H9 (cell line): ENCODE data around the gene PNO1. TPM values are rescaled to one million over a fixed set of nuclear protein-coding genes. Genes with fewer than 3 reads are reported as not detected.

ENCODE experiments used
- DNase-seq: peaks from one replicate; pipeline ENCODE4 v3.0.0-alpha.2; 2017
- H2AFZ ChIP-seq: one replicate; pipeline ENCODE4 v1.6.1; 2013; ENCODE audit warnings: mild to moderate bottlenecking, low read length, control low read depth, moderate library complexity
- H2AK5ac ChIP-seq: 2 replicates; pipeline ENCODE4 v1.6.1; 2013; ENCODE audit warnings: low read length, control low read depth, mixed read lengths; ENCODE audit not compliant: insufficient read length
- H2BK120ac ChIP-seq: one replicate; pipeline ENCODE4 v1.6.1; 2013; ENCODE audit warnings: low read depth, mild to moderate bottlenecking, low read length, control low read depth, inconsistent platforms; ENCODE audit not compliant: poor library complexity, severe bottlenecking
- H2BK12ac ChIP-seq: 2 replicates; pipeline ENCODE4 v1.6.1; 2013; ENCODE audit warnings: low read length, control low read depth, mixed read lengths, low read depth; ENCODE audit not compliant: insufficient read length
- H2BK15ac ChIP-seq: 2 replicates; pipeline ENCODE4 v1.6.1; 2013; ENCODE audit warnings: low read depth, low read length, control low read depth
- H2BK20ac ChIP-seq: one replicate; pipeline ENCODE4 v1.6.1; 2013; ENCODE audit warnings: low read depth, mild to moderate bottlenecking, low read length, control low read depth, inconsistent platforms; ENCODE audit not compliant: poor library complexity, severe bottlenecking
- H2BK5ac ChIP-seq: 2 replicates; pipeline ENCODE4 v1.6.1; 2013; ENCODE audit warnings: low read length, control low read depth, mixed read lengths; ENCODE audit not compliant: insufficient read length
- H3K14ac ChIP-seq: 2 replicates; pipeline ENCODE4 v1.6.1; 2013; ENCODE audit warnings: low read length, control low read depth; ENCODE audit not compliant: insufficient read depth
- H3K18ac ChIP-seq: 2 replicates; pipeline ENCODE4 v1.6.1; 2013; ENCODE audit warnings: low read depth, mild to moderate bottlenecking, mixed read lengths, low read length, control low read depth; ENCODE audit not compliant: insufficient read length
- H3K23ac ChIP-seq: 2 replicates; pipeline ENCODE4 v1.6.1; 2013; ENCODE audit warnings: low read length, control low read depth, mixed read lengths, low read depth; ENCODE audit not compliant: insufficient read length
- H3K23me2 ChIP-seq: 2 replicates; pipeline ENCODE4 v1.6.1; 2013; ENCODE audit warnings: low read depth, mild to moderate bottlenecking, mixed read lengths, low read length, control low read depth; ENCODE audit not compliant: insufficient read length, poor library complexity, severe bottlenecking
- H3K27ac ChIP-seq: 2 replicates; pipeline ENCODE4 v1.5.1; 2013; ENCODE audit warnings: low read length, control low read depth, mixed read lengths, low read depth; ENCODE audit not compliant: insufficient read length
- H3K27me3 ChIP-seq: 2 replicates; pipeline ENCODE4 v1.6.1; 2013; ENCODE audit warnings: low read length, control low read depth, inconsistent platforms; ENCODE audit not compliant: insufficient read depth
- H3K4ac ChIP-seq: 2 replicates; pipeline ENCODE4 v1.6.1; 2013; ENCODE audit warnings: low read depth, mild to moderate bottlenecking, control low read depth, inconsistent platforms, low read length, moderate library complexity
- H3K4me1 ChIP-seq: 2 replicates; pipeline ENCODE4 v1.6.1; 2013; ENCODE audit warnings: low read length, control low read depth, inconsistent platforms; ENCODE audit not compliant: insufficient read depth
- H3K4me2 ChIP-seq: 2 replicates; pipeline ENCODE4 v1.6.1; 2013; ENCODE audit warnings: low read length, control low read depth, mixed read lengths; ENCODE audit not compliant: insufficient read length, insufficient read depth
- H3K56ac ChIP-seq: 2 replicates; pipeline ENCODE4 v1.6.1; 2013; ENCODE audit warnings: low read depth, mild to moderate bottlenecking, mixed read lengths, low read length, control low read depth; ENCODE audit not compliant: insufficient read length
- H3K79me1 ChIP-seq: 2 replicates; pipeline ENCODE4 v1.6.1; 2013; ENCODE audit warnings: low read depth, mild to moderate bottlenecking, moderate library complexity, low read length, control low read depth, inconsistent platforms; ENCODE audit not compliant: insufficient read depth, poor library complexity, severe bottlenecking
- H3K79me2 ChIP-seq: 2 replicates; pipeline ENCODE4 v1.6.1; 2013; ENCODE audit warnings: low read length, control low read depth, inconsistent platforms; ENCODE audit not compliant: insufficient read depth
- H3K9ac ChIP-seq: 2 replicates; pipeline ENCODE4 v1.6.1; 2013; ENCODE audit warnings: low read length, control low read depth, mixed read lengths; ENCODE audit not compliant: insufficient read length; ENCODE audit errors: extremely low read depth
- H3K9me3 ChIP-seq: one replicate; pipeline ENCODE4 v1.6.1; 2013; ENCODE audit warnings: low read depth, low read length, inconsistent platforms; ENCODE audit not compliant: control insufficient read depth
- H3T11ph ChIP-seq: one replicate; pipeline ENCODE4 v1.6.1; 2013; ENCODE audit warnings: mild to moderate bottlenecking, low read length, control low read depth, inconsistent platforms
- H4K20me1 ChIP-seq: one replicate; pipeline ENCODE4 v1.6.1; 2013; ENCODE audit not compliant: control insufficient read depth, insufficient read length, insufficient read depth
- H4K5ac ChIP-seq: 2 replicates; pipeline ENCODE4 v1.6.1; 2013; ENCODE audit warnings: low read depth, mild to moderate bottlenecking, mixed read lengths, low read length, control low read depth; ENCODE audit not compliant: insufficient read length
- H4K8ac ChIP-seq: replicated peaks from 2 replicates; pipeline ENCODE4 v1.6.1; 2013; ENCODE audit warnings: low read length, control low read depth, mixed read lengths, low read depth; ENCODE audit not compliant: insufficient read length
- H4K91ac ChIP-seq: 2 replicates; pipeline ENCODE4 v1.6.1; 2013; ENCODE audit warnings: low read depth, mild to moderate bottlenecking, moderate library complexity, mixed read lengths, low read length, control low read depth; ENCODE audit not compliant: insufficient read length
- H3K27ac Mint-ChIP-seq, 3 experiments: 2 replicates in 2 of 3; 3 replicates in 1 of 3; pipeline ENCODE4 v1.8.0; 2020 to 2021; ENCODE audit warnings: mixed read lengths in 3 of 3, mild to moderate bottlenecking in 1 of 3, moderate library complexity in 1 of 3
- H3K27me3 Mint-ChIP-seq: 2 replicates; pipeline ENCODE4 v1.8.0; 2021; ENCODE audit warnings: low read depth, mild to moderate bottlenecking, moderate library complexity, mixed read lengths
- H3K36me3 Mint-ChIP-seq, 3 experiments: 2 replicates in 2 of 3; 3 replicates in 1 of 3; pipeline ENCODE4 v1.8.0; 2020 to 2021; ENCODE audit warnings: low read depth in 3 of 3, mixed read lengths in 3 of 3; ENCODE audit not compliant: insufficient read depth in 1 of 3
- H3K4me1 Mint-ChIP-seq, 2 experiments: 2 replicates each; pipeline ENCODE4 v1.8.0; 2020; ENCODE audit warnings: mixed read lengths in 2 of 2
- H3K4me3 Mint-ChIP-seq, 2 experiments: 2 replicates in 1 of 2; 3 replicates in 1 of 2; pipeline ENCODE4 v1.8.0; 2020 to 2021; ENCODE audit warnings: mild to moderate bottlenecking in 2 of 2, mixed read lengths in 2 of 2, moderate library complexity in 1 of 2
- H3K9me3 Mint-ChIP-seq, 2 experiments: 2 replicates in 1 of 2; 3 replicates in 1 of 2; pipeline ENCODE4 v1.8.0; 2020; ENCODE audit warnings: mild to moderate bottlenecking in 2 of 2, mixed read lengths in 2 of 2, moderate library complexity in 1 of 2
- CTCF ChIP-seq: fragments of 200-600 bp; sonication (generic); conservative IDR thresholded peaks from 3 replicates; pipeline ENCODE4 v1.8.0; 2021; ENCODE audit warnings: antibody characterized with exemption, mild to moderate bottlenecking
- total RNA-seq: library from RNA; stranded (reverse); gene quantifications from 2 replicates; pipeline ENCODE4 v1.2.1, GENCODE V29; 2021

PNO1 gene
- total RNA-seq, 1 experiment from 2014 or later, result 46.5 TPM

- H3K56ac ChIP-seq, result no peak overlapping the region
- no peak overlapping the region for H3K27ac ChIP-seq
- H3K9ac ChIP-seq, result no peak overlapping the region
- Mint-ChIP-seq H3K4me1 (peaks cover 6% of the 10 kb centered on the region in 2 experiments; a peak in 3 of 4 replicates), H3K9me3 (no peaks in the 10 kb centered on the region), H3K27me3 (no peaks in the 10 kb centered on the region), H3K4me3 (no peak overlapping the region), H3K36me3 (no peaks in the 10 kb centered on the region), H3K27ac (no peak overlapping the region)
- TF ChIP-seq CTCF, result no peak
- H2BK5ac ChIP-seq, result no peak overlapping the region
- H2AFZ ChIP-seq, result no peak overlapping the region
- no peaks in the 10 kb centered on the region for H3K23me2 ChIP-seq
- no peaks in the 10 kb centered on the region for H4K20me1 ChIP-seq
- H3K9me3 ChIP-seq, result no peaks in the 10 kb centered on the region
- H4K91ac ChIP-seq, result no peak overlapping the region
- no peak overlapping the region for H2BK120ac ChIP-seq
- H3K4me1 ChIP-seq, result no peaks in the 10 kb centered on the region
- H4K8ac ChIP-seq, result no peak overlapping the region
- H2AK5ac ChIP-seq, result no peak overlapping the region
- no peak overlapping the region for H3T11ph ChIP-seq
- H4K5ac ChIP-seq, result no peak overlapping the region
- H2BK20ac ChIP-seq, result no peak overlapping the region
- peaks cover 8% of the 10 kb centered on the region; the same call in 1 of the 2 replicates for H3K79me2 ChIP-seq
- H3K14ac ChIP-seq, result no peak overlapping the region
- no peak overlapping the region for H3K23ac ChIP-seq
- no peak overlapping the region for H3K18ac ChIP-seq
- no peak overlapping the region for H2BK12ac ChIP-seq
- H3K4me2 ChIP-seq, result no peak overlapping the region
- H3K4ac ChIP-seq, result no peak overlapping the region
- H2BK15ac ChIP-seq, result no peak overlapping the region
- H3K79me1 ChIP-seq, result peaks cover 2% of the 10 kb centered on the region
- DNase-seq, result no peak
- no peaks in the 10 kb centered on the region for H3K27me3 ChIP-seq
These were observed 37.4 kb downstream of the PNO1 start for GRCh38 chr2:68195096-68195495.
